NT2/D1 (cell line): Measurements from ENCODE around the gene ABCC3.
A peak's percentile ranks its signal among the peaks of the same experiment; 100 is the strongest.

Source experiments
- DNase-seq: peaks from one replicate; pipeline ENCODE4 v3.0.0-alpha.2; 2011; ENCODE audit warnings: low read depth, low spot score
- H3K27me3 ChIP-seq: 2 replicates; pipeline ENCODE4 v1.6.0; 2011; ENCODE audit warnings: mild to moderate bottlenecking; ENCODE audit not compliant: insufficient read length, insufficient read depth
- H3K36me3 ChIP-seq: 2 replicates; pipeline ENCODE4 v1.6.1; 2011; ENCODE audit warnings: mild to moderate bottlenecking, low read length, mixed read lengths; ENCODE audit not compliant: insufficient read depth, insufficient read length
- H3K4me1 ChIP-seq: 2 replicates; pipeline ENCODE4 v1.5.1; 2011; ENCODE audit not compliant: insufficient read depth, insufficient read length
- H3K4me3 ChIP-seq: 2 replicates; pipeline ENCODE4 v1.5.1; 2011; ENCODE audit warnings: low read depth; ENCODE audit not compliant: insufficient read length
- H3K9ac ChIP-seq: 2 replicates; pipeline ENCODE4 v1.6.0; 2011; ENCODE audit warnings: low read depth; ENCODE audit not compliant: insufficient read length
- H3K9me3 ChIP-seq: 2 replicates; pipeline ENCODE4 v1.5.1; 2011; ENCODE audit warnings: mild to moderate bottlenecking, low read length; ENCODE audit not compliant: insufficient read depth
- SUZ12 ChIP-seq: IDR thresholded peaks from 2 replicates; pipeline ENCODE4 v1.6.1; 2011; ENCODE audit not compliant: insufficient read length, insufficient read depth; ENCODE audit errors: extremely low read depth
- YY1 ChIP-seq: IDR thresholded peaks from 2 replicates; pipeline ENCODE4 v1.6.1; 2011; ENCODE audit not compliant: insufficient read length, insufficient read depth
- ZNF274 ChIP-seq: IDR thresholded peaks from 2 replicates; pipeline ENCODE4 v1.6.1; 2011; ENCODE audit warnings: mild to moderate bottlenecking, low read depth, low read length

Gene ABCC3

GRCh38 chr17:50589095-50589705 is 45.5 kb upstream of the ABCC3 start:
- no peaks in the 10 kb centered on the region for H3K36me3 ChIP-seq
- H3K27me3 ChIP-seq, result no peaks in the 10 kb centered on the region
- no peaks in the 10 kb centered on the region for H3K9me3 ChIP-seq
- no peak overlapping the region for H3K4me3 ChIP-seq
- TF ChIP-seq YY1 (no peak), SUZ12 (no peak), ZNF274 (no peak)
- H3K4me1 ChIP-seq, result peaks cover 35% of the 10 kb centered on the region
- no peak overlapping the region for H3K9ac ChIP-seq
- no peak for DNase-seq

GRCh38 chr17:50590946-50591737 is 43.5 kb upstream of the ABCC3 start:
- no peak overlapping the region for H3K4me3 ChIP-seq
- H3K27me3 ChIP-seq, result no peaks in the 10 kb centered on the region
- no peaks in the 10 kb centered on the region for H3K36me3 ChIP-seq
- H3K9me3 ChIP-seq, result no peaks in the 10 kb centered on the region
- peaks cover 20% of the 10 kb centered on the region for H3K4me1 ChIP-seq
- no peak overlapping the region for H3K9ac ChIP-seq
- DNase-seq, result no peak
- TF ChIP-seq YY1, result no peak
- TF ChIP-seq SUZ12, result no peak
- no peak for TF ChIP-seq ZNF274

- Histone ChIP-seq H3K27me3 (no peaks in the 10 kb centered on the region), H3K9ac (peak overlapping the region; percentile 21), H3K36me3 (no peaks in the 10 kb centered on the region), H3K9me3 (no peaks in the 10 kb centered on the region), H3K4me3 (no peak overlapping the region), H3K4me1 (peaks cover 11% of the 10 kb centered on the region)
- no peak for TF ChIP-seq YY1
- no peak for TF ChIP-seq ZNF274
- no peak for TF ChIP-seq SUZ12
- DNase-seq, result peak; percentile 16
Observed at GRCh38 chr17:50593321-50593720, 41.4 kb upstream of the ABCC3 start.

- no peak for TF ChIP-seq SUZ12
- TF ChIP-seq ZNF274, result no peak
- TF ChIP-seq YY1, result no peak
- H3K4me1 ChIP-seq, result peaks cover 9% of the 10 kb centered on the region
- DNase-seq, result no peak
- no peaks in the 10 kb centered on the region for H3K9me3 ChIP-seq
- no peak overlapping the region for H3K9ac ChIP-seq
- H3K36me3 ChIP-seq, result no peaks in the 10 kb centered on the region
- H3K4me3 ChIP-seq, result no peak overlapping the region
- no peaks in the 10 kb centered on the region for H3K27me3 ChIP-seq
Observed at GRCh38 chr17:50594128-50594823, 40.4 kb upstream of the ABCC3 start.

GRCh38 chr17:50594892-50595291 is 39.8 kb upstream of the ABCC3 start:
- H3K4me1 ChIP-seq, result peaks cover 9% of the 10 kb centered on the region
- H3K36me3 ChIP-seq, result no peaks in the 10 kb centered on the region
- no peak overlapping the region for H3K4me3 ChIP-seq
- H3K9me3 ChIP-seq, result no peaks in the 10 kb centered on the region
- no peak overlapping the region for H3K9ac ChIP-seq
- DNase-seq, result no peak
- no peaks in the 10 kb centered on the region for H3K27me3 ChIP-seq
- no peak for TF ChIP-seq SUZ12
- TF ChIP-seq YY1, result no peak
- no peak for TF ChIP-seq ZNF274

GRCh38 chr17:50596191-50597037 is 38.3 kb upstream of the ABCC3 start:
- no peaks in the 10 kb centered on the region for H3K27me3 ChIP-seq
- H3K36me3 ChIP-seq, result no peaks in the 10 kb centered on the region
- no peak for DNase-seq
- TF ChIP-seq SUZ12 (no peak), YY1 (no peak), ZNF274 (no peak)
- peaks cover 9% of the 10 kb centered on the region for H3K4me1 ChIP-seq
- no peak overlapping the region for H3K4me3 ChIP-seq
- H3K9ac ChIP-seq, result no peak overlapping the region
- no peaks in the 10 kb centered on the region for H3K9me3 ChIP-seq
